Measurements from ENCODE around the gene PASK. TPM values are rescaled to one million over a fixed set of nuclear protein-coding genes. Genes with fewer than 3 reads are reported as not detected.

PASK gene
- polyA plus RNA-seq, 1 donor (not counting 4 experiments of a cell fraction or from before 2014, with no cell fraction given): 4.3 TPM

DNA sequence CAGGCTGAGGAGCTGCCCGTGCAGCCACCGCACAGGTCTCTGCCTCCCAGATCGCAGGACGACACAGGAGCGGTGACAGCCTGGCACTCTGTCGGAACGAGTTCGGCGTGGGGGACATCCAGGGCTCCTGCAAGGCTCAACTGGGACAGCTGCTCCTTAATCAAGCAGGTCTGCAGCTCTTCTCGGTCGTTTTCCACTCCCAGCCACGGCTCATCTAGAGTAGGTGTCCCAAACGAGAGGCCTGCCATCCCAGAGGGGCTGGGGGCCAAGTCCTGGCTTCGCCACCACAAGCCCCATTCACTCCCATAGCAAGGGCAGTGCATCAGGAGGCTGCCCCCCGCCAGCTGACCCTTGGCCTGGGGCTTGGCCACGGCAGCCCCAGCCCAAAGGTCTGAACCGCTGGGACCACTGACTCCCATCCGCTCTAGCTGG is 22.5 kb downstream of the PASK start:
- Histone ChIP-seq H3K4me2 (ENCODE audit: control insufficient read depth, extremely low read depth, insufficient read depth, low read depth, low read length) (no peak overlapping the region), H3K4me1 (ENCODE audit: control insufficient read depth, extremely low read depth, insufficient read depth, low read length) (peaks cover 8% of the 10 kb centered on the region), H3K9me1 (ENCODE audit: control insufficient read depth, extremely low read depth, insufficient read depth, low read length) (no peaks in the 10 kb centered on the region), H3K79me2 (ENCODE audit: control insufficient read depth, insufficient read depth, low read length) (no peaks in the 10 kb centered on the region), H4K20me1 (ENCODE audit: control insufficient read depth, extremely low read depth, insufficient read depth, low read length) (no peaks in the 10 kb centered on the region), H3K27ac (ENCODE audit: control insufficient read depth, insufficient read depth, low read length) (no peak overlapping the region), H3K36me3 (ENCODE audit: control insufficient read depth in 2 of 2, extremely low read depth in 1 of 2, insufficient read depth in 2 of 2, low read length in 2 of 2) (peaks cover 0 to 2% of the 10 kb centered on the region in 2 experiments), H3K27me3 (ENCODE audit: control insufficient read depth, extremely low read depth, insufficient read depth, low read length) (no peaks in the 10 kb centered on the region), H2AFZ (ENCODE audit: control insufficient read depth, low read length) (no peak overlapping the region), H3K9ac (ENCODE audit: control insufficient read depth, extremely low read depth, insufficient read depth, low read length) (no peak overlapping the region), H3K4me3 (ENCODE audit: control insufficient read depth in 2 of 3, extremely low read depth in 1 of 3, insufficient read depth in 2 of 3, low read depth in 1 of 3, low read length in 3 of 3) (no peak overlapping the region), H3K9me3 (ENCODE audit: control insufficient read depth, low read depth, low read length) (no peaks in the 10 kb centered on the region)
- dilution Hi-C loops (cut with MboI; ENCODE audit: extremely low pct_ligation_motif_present, low sequenced_read_pairs): no loop called here
- FAIRE-seq: no peak
- TF ChIP-seq, protein P1, sequence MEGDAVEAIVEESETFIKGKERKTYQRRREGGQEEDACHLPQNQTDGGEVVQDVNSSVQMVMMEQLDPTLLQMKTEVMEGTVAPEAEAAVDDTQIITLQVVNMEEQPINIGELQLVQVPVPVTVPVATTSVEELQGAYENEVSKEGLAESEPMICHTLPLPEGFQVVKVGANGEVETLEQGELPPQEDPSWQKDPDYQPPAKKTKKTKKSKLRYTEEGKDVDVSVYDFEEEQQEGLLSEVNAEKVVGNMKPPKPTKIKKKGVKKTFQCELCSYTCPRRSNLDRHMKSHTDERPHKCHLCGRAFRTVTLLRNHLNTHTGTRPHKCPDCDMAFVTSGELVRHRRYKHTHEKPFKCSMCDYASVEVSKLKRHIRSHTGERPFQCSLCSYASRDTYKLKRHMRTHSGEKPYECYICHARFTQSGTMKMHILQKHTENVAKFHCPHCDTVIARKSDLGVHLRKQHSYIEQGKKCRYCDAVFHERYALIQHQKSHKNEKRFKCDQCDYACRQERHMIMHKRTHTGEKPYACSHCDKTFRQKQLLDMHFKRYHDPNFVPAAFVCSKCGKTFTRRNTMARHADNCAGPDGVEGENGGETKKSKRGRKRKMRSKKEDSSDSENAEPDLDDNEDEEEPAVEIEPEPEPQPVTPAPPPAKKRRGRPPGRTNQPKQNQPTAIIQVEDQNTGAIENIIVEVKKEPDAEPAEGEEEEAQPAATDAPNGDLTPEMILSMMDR (optimal IDR thresholded peaks at IDR 0.05 in 1 of 3, IDR thresholded peaks at IDR 0.05 in 1 of 3, conservative IDR thresholded peaks at IDR 0.05 in 1 of 3; ENCODE audit: extremely low read depth in 1 of 3, insufficient read depth in 2 of 3, low read length in 3 of 3): no peak
- no peak for TF ChIP-seq EZH2 (IDR thresholded peaks at IDR 0.05; ENCODE audit: low read length)
- DNase-seq (ENCODE audit: low read depth, low spot score): no peak

DNA sequence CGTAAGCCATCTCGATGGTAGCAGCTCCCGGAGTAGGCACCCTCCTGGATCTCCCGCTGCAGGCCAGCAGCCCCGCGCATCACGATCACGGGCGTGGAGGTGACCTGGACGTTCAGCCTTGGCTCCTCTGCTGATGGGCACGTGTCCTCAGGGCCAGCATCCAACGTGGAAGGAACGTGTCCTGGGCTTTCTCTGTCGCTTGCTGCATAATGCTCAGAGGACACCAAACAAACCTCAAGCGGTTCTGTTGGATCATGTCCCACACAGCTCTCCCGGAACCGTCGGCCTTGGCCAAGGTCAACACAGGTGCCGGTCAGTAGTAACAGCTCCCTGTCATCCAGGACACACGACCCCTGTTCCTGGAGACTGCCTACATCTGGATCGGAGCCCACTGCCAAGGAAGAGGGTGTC is 23.1 kb downstream of the PASK start:
- Histone ChIP-seq H3K9ac (ENCODE audit: control insufficient read depth, extremely low read depth, insufficient read depth, low read length) (no peak overlapping the region), H4K20me1 (ENCODE audit: control insufficient read depth, extremely low read depth, insufficient read depth, low read length) (no peaks in the 10 kb centered on the region), H3K79me2 (ENCODE audit: control insufficient read depth, insufficient read depth, low read length) (no peaks in the 10 kb centered on the region), H3K27me3 (ENCODE audit: control insufficient read depth, extremely low read depth, insufficient read depth, low read length) (no peaks in the 10 kb centered on the region), H3K4me3 (ENCODE audit: control insufficient read depth in 2 of 3, extremely low read depth in 1 of 3, insufficient read depth in 2 of 3, low read depth in 1 of 3, low read length in 3 of 3) (no peak overlapping the region), H3K36me3 (ENCODE audit: control insufficient read depth in 2 of 2, extremely low read depth in 1 of 2, insufficient read depth in 2 of 2, low read length in 2 of 2) (peaks cover 2% of the 10 kb centered on the region in 2 experiments), H3K9me3 (ENCODE audit: control insufficient read depth, low read depth, low read length) (no peaks in the 10 kb centered on the region), H3K9me1 (ENCODE audit: control insufficient read depth, extremely low read depth, insufficient read depth, low read length) (no peaks in the 10 kb centered on the region), H3K27ac (ENCODE audit: control insufficient read depth, insufficient read depth, low read length) (no peak overlapping the region), H3K4me1 (ENCODE audit: control insufficient read depth, extremely low read depth, insufficient read depth, low read length) (peaks cover 8% of the 10 kb centered on the region), H2AFZ (ENCODE audit: control insufficient read depth, low read length) (no peak overlapping the region), H3K4me2 (ENCODE audit: control insufficient read depth, extremely low read depth, insufficient read depth, low read depth, low read length) (no peak overlapping the region)
- TF ChIP-seq, protein P1 (optimal IDR thresholded peaks at IDR 0.05 in 1 of 3, IDR thresholded peaks at IDR 0.05 in 1 of 3, conservative IDR thresholded peaks at IDR 0.05 in 1 of 3; ENCODE audit: extremely low read depth in 1 of 3, insufficient read depth in 2 of 3, low read length in 3 of 3): no peak
- no peak for TF ChIP-seq EZH2 (IDR thresholded peaks at IDR 0.05; ENCODE audit: low read length)
- dilution Hi-C loops (cut with MboI; ENCODE audit: extremely low pct_ligation_motif_present, low sequenced_read_pairs): no loop called here
- DNase-seq (ENCODE audit: low read depth, low spot score) (no peak), FAIRE-seq (no peak)
